HepG2 (cell line): ENCODE data around the gene MYH15. TPM values are rescaled to one million over a fixed set of nuclear protein-coding genes. Genes with fewer than 3 reads are reported as not detected.

Experiments
- ATAC-seq: fragments of 200-7000 bp; cut with Tn5 transposase; 3 replicates; pipeline ENCODE4 v1.9.1; 2020; ENCODE audit warnings: mild to moderate bottlenecking, moderate library complexity
- BruUV-seq: library from RNA; stranded (reverse); fragments of 400-500 nt; replicated peaks from 2 replicates; lab custom pipeline; 2021; lab: Mats Ljungman, UMichigan
- CTCF ChIA-PET: fragments of 300-600 bp; formaldehyde crosslinking; extraction: SDS; loops from one replicate; lab custom pipeline; 2021; ENCODE audit warnings: low total read pairs, inconsistent platforms, low intra/inter-chr PET ratio; lab: Yijun Ruan, JAX
- POLR2A ChIA-PET: fragments of 350-600 bp; sonication (Branson Sonifier 250); formaldehyde crosslinking; loops from one replicate; lab custom pipeline; 2020; ENCODE audit warnings: antibody characterized with exemption, inconsistent platforms; lab: Yijun Ruan, JAX
- DNase-seq: peaks from one replicate; pipeline ENCODE4 v3.0.0-alpha.2; 2015; ENCODE audit warnings: low spot score
- FAIRE-seq: peaks from 3 replicates; lab custom pipeline; 2011; peaks lifted over from hg19 to GRCh38; lab: Jason Lieb, UNC
- H2AFZ ChIP-seq: one replicate; pipeline ENCODE4 v1.6.1; 2011; ENCODE audit warnings: low read length, inconsistent platforms
- H3K27ac ChIP-seq: fragments of 300-600 bp; 3 replicates; pipeline ENCODE4 v1.8.0; 2011; ENCODE audit warnings: mixed run types, mild to moderate bottlenecking, mixed read lengths, low read length, inconsistent platforms; ENCODE audit not compliant: insufficient read depth; ENCODE audit errors: extremely low read length
- H3K27me3 ChIP-seq, 2 experiments: fragments of 200-600 bp in 1 of 2; 2 replicates in 1 of 2; 3 replicates in 1 of 2; pipeline versions ENCODE4 v1.6.0 to v1.8.0; 2011; ENCODE audit warnings: low read length in 2 of 2, mild to moderate bottlenecking in 2 of 2, moderate library complexity in 2 of 2, inconsistent platforms in 1 of 2; ENCODE audit not compliant: insufficient read depth in 2 of 2, control insufficient read depth in 1 of 2
- H3K36me3 ChIP-seq, 2 experiments: fragments of 200-600 bp in 1 of 2; replicated peaks in 1 of 2; 2 replicates in 1 of 2; 3 replicates in 1 of 2; pipeline versions ENCODE4 v1.5.1 to v1.8.0; 2011; ENCODE audit warnings: low read length in 2 of 2, inconsistent platforms in 1 of 2; ENCODE audit not compliant: insufficient read depth in 2 of 2, control insufficient read depth in 1 of 2
- H3K4me1 ChIP-seq: 2 replicates; pipeline ENCODE4 v1.5.1; 2012; ENCODE audit warnings: low read length, inconsistent platforms; ENCODE audit not compliant: insufficient read depth
- H3K4me2 ChIP-seq: 2 replicates; pipeline ENCODE4 v1.6.0; 2011; ENCODE audit warnings: low read depth, low read length, inconsistent platforms
- H3K4me3 ChIP-seq, 3 experiments: fragments of 200-600 bp in 1 of 3; sonication (generic), shearing (Covaris generic) in 1 of 3; replicated peaks in 1 of 3; 2 replicates each; pipeline ENCODE4 v1.5.1; 2011 to 2016; ENCODE audit warnings: low read length in 3 of 3, inconsistent platforms in 2 of 3, low read depth in 2 of 3, mild to moderate bottlenecking in 2 of 3, control low read depth in 1 of 3, mixed read lengths in 1 of 3; ENCODE audit not compliant: insufficient read depth in 1 of 3
- H3K79me2 ChIP-seq: one replicate; pipeline ENCODE4 v1.6.1; 2011; ENCODE audit warnings: low read length, inconsistent platforms; ENCODE audit not compliant: insufficient read depth
- H3K9ac ChIP-seq: 2 replicates; pipeline ENCODE4 v1.6.0; 2011; ENCODE audit warnings: mild to moderate bottlenecking, low read depth, low read length, inconsistent platforms; ENCODE audit not compliant: insufficient read depth
- H3K9me3 ChIP-seq: 2 replicates; pipeline ENCODE4 v1.5.1; 2012; ENCODE audit warnings: mild to moderate bottlenecking, low read length
- H4K20me1 ChIP-seq: 2 replicates; pipeline ENCODE4 v1.6.0; 2011; ENCODE audit warnings: inconsistent platforms, mild to moderate bottlenecking, low read length, moderate library complexity; ENCODE audit not compliant: insufficient read depth
- MAFF ChIP-seq: IDR thresholded peaks from 2 replicates; pipeline ENCODE4 v1.6.1; 2011; ENCODE audit warnings: low read depth, low read length, improper control_type of control experiment
- MAFK ChIP-seq, 2 experiments: IDR thresholded peaks in 1 of 2; conservative IDR thresholded peaks in 1 of 2; 2 replicates each; pipeline ENCODE4 v1.6.1; 2011; ENCODE audit warnings: improper control_type of control experiment in 2 of 2, low read length in 2 of 2
- MXI1 ChIP-seq: IDR thresholded peaks from 3 replicates; pipeline ENCODE4 v1.6.1; 2012; ENCODE audit warnings: low read depth, low read length, inconsistent platforms, borderline replicate concordance
- ZFP36 ChIP-seq: fragments of 150-350 bp; IDR thresholded peaks from 2 replicates; pipeline ENCODE4 v1.6.1; 2018; ENCODE audit warnings: borderline replicate concordance, low read length, low read depth; ENCODE audit not compliant: partially characterized antibody
- ZKSCAN1 ChIP-seq: fragments of 150-350 bp; IDR thresholded peaks from 2 replicates; pipeline ENCODE4 v1.6.1; 2014; ENCODE audit warnings: low read length
- ZNF274 ChIP-seq: sonication (generic); formaldehyde crosslinking; IDR thresholded peaks from 2 replicates; pipeline ENCODE4 v1.5.1; 2020; ENCODE audit warnings: mild to moderate bottlenecking, missing genetic modification reagents
- WGBS: methylation state at CpG from one replicate; pipeline ENCODE4 v1.1.6; 2017; ENCODE audit warnings: low lambda C conversion rate; 5-methylcytosine and 5-hydroxymethylcytosine counted together
- in situ Hi-C: cut with HindIII; loops from 2 replicates; pipeline ENCODE4 v1.10.0; 2017; ENCODE audit warnings: low pct_unique_long_range_greater_than_20kb; ENCODE audit not compliant: extremely low pct_ligation_motif_present
- intact Hi-C: fragments of 100-400 bp; cut with micrococcal nuclease; formaldehyde crosslinking; loops from one replicate; pipeline ENCODE4 v1.10.0; 2022; ENCODE audit not compliant: unreplicated experiment
- polyA plus RNA-seq, 8 experiments: library from polyadenylated mRNA; depleted of rRNA in 3 of 8; stranded (reverse) in 7 of 8; unstranded in 1 of 8; fragments of >200 nt; fragmentation: Illumina TruSeq in 4 of 8; extraction: Trizol in 4 of 8; gene quantifications; 2 replicates each; pipeline versions ENCODE4 v1.2.1 to v1.2.3, GENCODE V29; 2011 to 2016; ENCODE audit warnings: low read depth in 4 of 8, missing spikeins in 1 of 8, mixed read lengths in 1 of 8; ENCODE audit not compliant: insufficient read depth in 1 of 8
- total RNA-seq, 5 experiments: library from RNA; depleted of rRNA; stranded (reverse); fragments of >200 nt; fragmentation: Illumina TruSeq; extraction: Trizol; gene quantifications; 2 replicates each; pipeline ENCODE4 v1.2.3, GENCODE V29; 2016; ENCODE audit warnings: low read depth in 1 of 5

Gene MYH15
- total and polyA plus RNA-seq, 2 of the 13 experiments (the other 11 are each of a cell fraction or from before 2014, with no cell fraction given): 0.03 to 0.09 TPM

DNA sequence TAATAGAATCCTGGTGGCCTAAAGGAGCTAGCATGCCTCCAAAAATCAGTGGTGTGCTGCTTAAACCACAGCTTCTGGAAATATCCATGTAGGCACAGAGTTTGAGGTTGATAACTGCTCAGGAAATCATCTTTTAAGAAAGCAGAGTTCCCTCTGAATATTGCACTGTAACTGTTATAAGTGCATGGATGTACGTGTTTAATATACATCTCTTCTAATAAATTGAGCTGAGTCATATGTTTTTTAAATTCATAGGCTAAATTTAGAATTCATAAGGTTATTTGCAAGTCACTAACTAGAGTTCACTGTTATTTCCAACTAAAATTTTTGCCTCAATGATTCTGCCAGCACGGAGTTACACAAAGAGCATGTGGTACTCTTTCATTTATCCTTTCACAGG lies 68.9 kb downstream of the MYH15 start:
- Histone ChIP-seq H3K36me3 (no peaks in the 10 kb centered on the region), H3K4me1 (no peaks in the 10 kb centered on the region), H3K4me3 (no peak overlapping the region), H4K20me1 (no peaks in the 10 kb centered on the region), H3K9me3 (peaks cover 7% of the 10 kb centered on the region; the same call in 1 of the 2 replicates), H3K27me3 (no peaks in the 10 kb centered on the region), H3K27ac (no peak overlapping the region), H3K79me2 (no peaks in the 10 kb centered on the region), H2AFZ (no peak overlapping the region), H3K9ac (no peak overlapping the region), H3K4me2 (no peak overlapping the region)
- intact Hi-C loops (no loop called here), in situ Hi-C loops (no loop called here)
- CTCF ChIA-PET: no interaction called here
- BruUV-seq: no TSS peak
- ATAC-seq: no peak
- TF ChIP-seq ZNF274 (CRISPR knock-in tag): no peak
- TF ChIP-seq MAFK (conservative IDR thresholded peaks at IDR 0.05 in 1 of 2, IDR thresholded peaks at IDR 0.05 in 1 of 2; ENCODE audit: low read length in 2 of 2): peak in 1 of 2 experiments; percentile 57; a peak in 2 of 4 replicates
- peak; percentile 38; the same call in 1 of the 2 replicates for TF ChIP-seq MAFF
- no peak for FAIRE-seq
- WGBS: 6% methylated on average over 2 of the region's 2 CpGs
- no peak for DNase-seq
- POLR2A ChIA-PET: no interaction called here

- no peak overlapping the region for H2AFZ ChIP-seq
- TF ChIP-seq MXI1 (no peak), ZKSCAN1 (no peak), ZFP36 (no peak)
- ATAC-seq (no peak), DNase-seq (no peak), FAIRE-seq (no peak)
- ChIA-PET POLR2A (no interaction called here), CTCF (no interaction called here)
- no peaks in the 10 kb centered on the region for H4K20me1 ChIP-seq
- no peaks in the 10 kb centered on the region for H3K4me1 ChIP-seq
- H3K4me3 ChIP-seq: no peak overlapping the region
- 47% methylated on average over 7 of the region's 7 CpGs for WGBS
- H3K36me3 ChIP-seq: no peaks in the 10 kb centered on the region
- no peak overlapping the region for H3K27ac ChIP-seq
- in situ Hi-C loops (no loop called here), intact Hi-C loops (no loop called here)
- no TSS peak for BruUV-seq
- H3K27me3 ChIP-seq: no peaks in the 10 kb centered on the region
- no peaks in the 10 kb centered on the region for H3K79me2 ChIP-seq
- 0 out of 2 replicates have a peak, but pooled peaks cover 3% of the 10 kb centered on the region for H3K9me3 ChIP-seq
- H3K9ac ChIP-seq: no peak overlapping the region
- no peak overlapping the region for H3K4me2 ChIP-seq
Measured at GRCh38 chr3:108441071-108441507, 69.3 kb downstream of the MYH15 start.
